Prostate gland (tissue), 2 donors: ENCODE results near the gene SGCA. TPM values are rescaled to one million over a fixed set of nuclear protein-coding genes. Genes with fewer than 3 reads are reported as not detected.

Experiments
- DNase-seq: peaks from one replicate; pipeline ENCODE4 v3.0.0-alpha.2; 2019; ENCODE audit warnings: low spot score
- H3K27ac ChIP-seq, 2 donors: fragments of 200-600 bp; sonication (generic); 2 replicates each; pipeline ENCODE4 v1.5.1; 2017 to 2019
- H3K27me3 ChIP-seq: fragments of 200-600 bp; sonication (generic); replicated peaks from 2 replicates; pipeline ENCODE4 v1.5.1; 2019; ENCODE audit not compliant: insufficient read depth
- H3K36me3 ChIP-seq, 2 donors: fragments of 200-600 bp; sonication (generic); 1 replicate in 1 of 2; 2 replicates in 1 of 2; pipeline versions ENCODE4 v1.5.1 to v1.8.1; 2017 to 2019
- H3K4me1 ChIP-seq: fragments of 200-600 bp; sonication (generic); replicated peaks from 2 replicates; pipeline ENCODE4 v1.5.1; 2019
- H3K4me3 ChIP-seq, 2 donors: fragments of 200-600 bp; sonication (generic); 2 replicates each; pipeline ENCODE4 v1.5.1; 2017 to 2019
- H3K9me3 ChIP-seq: fragments of 200-600 bp; sonication (generic); 2 replicates; pipeline ENCODE4 v1.5.1; 2017
- POLR2A ChIP-seq: fragments of 450-650 bp; IDR thresholded peaks from one replicate; pipeline ENCODE4 v1.6.1; 2016; ENCODE audit warnings: antibody characterized with exemption, mild to moderate bottlenecking
- POLR2AphosphoS5 ChIP-seq: sonication (generic); formaldehyde crosslinking; IDR thresholded peaks from one replicate; pipeline ENCODE4 v1.6.1; 2017; ENCODE audit warnings: antibody characterized with exemption
- WGBS: methylation state at CpG from one replicate; pipeline ENCODE4 v1.1.5; 2018; 5-methylcytosine and 5-hydroxymethylcytosine counted together
- intact Hi-C: fragments of 100-400 bp; cut with DNase I; formaldehyde crosslinking; loops from one replicate; pipeline ENCODE4 v1.14.2; 2022
- total RNA-seq, 2 donors: library from RNA; depleted of rRNA; stranded (reverse); fragments of >200 nt; gene quantifications; one replicate each; pipeline ENCODE4 v1.1.0, GENCODE V29; 2016
- TF ChIP-seq, protein P1 (sequence below), 4 experiments: fragments of 200-600 bp in 2 of 4; fragments of 450-650 bp in 2 of 4; sonication (generic) in 2 of 4; IDR thresholded peaks; 1 replicate in 3 of 4; 2 replicates in 1 of 4; pipeline ENCODE4 v1.5.1; 2016 to 2019; ENCODE audit warnings: antibody characterized with exemption in 4 of 4, mild to moderate bottlenecking in 2 of 4, moderate library complexity in 2 of 4

The SGCA gene
- total RNA-seq, 2 donors from 2014 or later, result 13.9 to 19.4 TPM

- intact Hi-C loops, result loop anchor here (5.0 kb wide), 1 partner anchor 89 kb away; no protein-coding TSS in a partner anchor
- no peaks in the 10 kb centered on the region for H3K27me3 ChIP-seq
- WGBS, result 54% methylated on average over 14 of the region's 14 CpGs
- TF ChIP-seq, protein P1, sequence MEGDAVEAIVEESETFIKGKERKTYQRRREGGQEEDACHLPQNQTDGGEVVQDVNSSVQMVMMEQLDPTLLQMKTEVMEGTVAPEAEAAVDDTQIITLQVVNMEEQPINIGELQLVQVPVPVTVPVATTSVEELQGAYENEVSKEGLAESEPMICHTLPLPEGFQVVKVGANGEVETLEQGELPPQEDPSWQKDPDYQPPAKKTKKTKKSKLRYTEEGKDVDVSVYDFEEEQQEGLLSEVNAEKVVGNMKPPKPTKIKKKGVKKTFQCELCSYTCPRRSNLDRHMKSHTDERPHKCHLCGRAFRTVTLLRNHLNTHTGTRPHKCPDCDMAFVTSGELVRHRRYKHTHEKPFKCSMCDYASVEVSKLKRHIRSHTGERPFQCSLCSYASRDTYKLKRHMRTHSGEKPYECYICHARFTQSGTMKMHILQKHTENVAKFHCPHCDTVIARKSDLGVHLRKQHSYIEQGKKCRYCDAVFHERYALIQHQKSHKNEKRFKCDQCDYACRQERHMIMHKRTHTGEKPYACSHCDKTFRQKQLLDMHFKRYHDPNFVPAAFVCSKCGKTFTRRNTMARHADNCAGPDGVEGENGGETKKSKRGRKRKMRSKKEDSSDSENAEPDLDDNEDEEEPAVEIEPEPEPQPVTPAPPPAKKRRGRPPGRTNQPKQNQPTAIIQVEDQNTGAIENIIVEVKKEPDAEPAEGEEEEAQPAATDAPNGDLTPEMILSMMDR (IDR thresholded peaks at IDR 0.05), result no peak
- TF ChIP-seq POLR2A, result no peak
- TF ChIP-seq POLR2AphosphoS5, result no peak
- no peaks in the 10 kb centered on the region for H3K9me3 ChIP-seq
- no peaks in the 10 kb centered on the region for H3K36me3 ChIP-seq
- DNase-seq, result no peak
- no peak overlapping the region for H3K27ac ChIP-seq
- H3K4me1 ChIP-seq, result no peaks in the 10 kb centered on the region
- H3K4me3 ChIP-seq, result no peak overlapping the region
Observed at GRCh38 chr17:50203086-50203485, 37.3 kb downstream of the SGCA start.

GRCh38 chr17:50203604-50204345, 38.0 kb downstream of the SGCA start:
- H3K4me1 ChIP-seq, result no peaks in the 10 kb centered on the region
- no peaks in the 10 kb centered on the region for H3K27me3 ChIP-seq
- TF ChIP-seq POLR2A (no peak), POLR2AphosphoS5 (no peak)
- TF ChIP-seq, protein P1 (IDR thresholded peaks at IDR 0.05), result no peak
- H3K27ac ChIP-seq, result no peak overlapping the region
- no peak overlapping the region for H3K4me3 ChIP-seq
- no peak for DNase-seq
- H3K36me3 ChIP-seq, result no peaks in the 10 kb centered on the region
- H3K9me3 ChIP-seq, result no peaks in the 10 kb centered on the region
- intact Hi-C loops, result loop anchor here (5.0 kb wide), 1 partner anchor 89 kb away; no protein-coding TSS in a partner anchor
- 71% methylated on average over 13 of the region's 13 CpGs for WGBS

GRCh38 chr17:50204431-50204830, 38.6 kb downstream of the SGCA start:
- H3K36me3 ChIP-seq, result no peaks in the 10 kb centered on the region
- no peak overlapping the region for H3K27ac ChIP-seq
- intact Hi-C loops, result loop anchor here (5.0 kb wide), 1 partner anchor 88 kb away; no protein-coding TSS in a partner anchor
- no peak for DNase-seq
- H3K9me3 ChIP-seq, result no peaks in the 10 kb centered on the region
- H3K4me1 ChIP-seq, result no peaks in the 10 kb centered on the region
- TF ChIP-seq POLR2AphosphoS5 (no peak), POLR2A (no peak)
- TF ChIP-seq, protein P1 (IDR thresholded peaks at IDR 0.05), result no peak
- no peak overlapping the region for H3K4me3 ChIP-seq
- 78% methylated on average over 3 of the region's 3 CpGs for WGBS
- no peaks in the 10 kb centered on the region for H3K27me3 ChIP-seq

DNA sequence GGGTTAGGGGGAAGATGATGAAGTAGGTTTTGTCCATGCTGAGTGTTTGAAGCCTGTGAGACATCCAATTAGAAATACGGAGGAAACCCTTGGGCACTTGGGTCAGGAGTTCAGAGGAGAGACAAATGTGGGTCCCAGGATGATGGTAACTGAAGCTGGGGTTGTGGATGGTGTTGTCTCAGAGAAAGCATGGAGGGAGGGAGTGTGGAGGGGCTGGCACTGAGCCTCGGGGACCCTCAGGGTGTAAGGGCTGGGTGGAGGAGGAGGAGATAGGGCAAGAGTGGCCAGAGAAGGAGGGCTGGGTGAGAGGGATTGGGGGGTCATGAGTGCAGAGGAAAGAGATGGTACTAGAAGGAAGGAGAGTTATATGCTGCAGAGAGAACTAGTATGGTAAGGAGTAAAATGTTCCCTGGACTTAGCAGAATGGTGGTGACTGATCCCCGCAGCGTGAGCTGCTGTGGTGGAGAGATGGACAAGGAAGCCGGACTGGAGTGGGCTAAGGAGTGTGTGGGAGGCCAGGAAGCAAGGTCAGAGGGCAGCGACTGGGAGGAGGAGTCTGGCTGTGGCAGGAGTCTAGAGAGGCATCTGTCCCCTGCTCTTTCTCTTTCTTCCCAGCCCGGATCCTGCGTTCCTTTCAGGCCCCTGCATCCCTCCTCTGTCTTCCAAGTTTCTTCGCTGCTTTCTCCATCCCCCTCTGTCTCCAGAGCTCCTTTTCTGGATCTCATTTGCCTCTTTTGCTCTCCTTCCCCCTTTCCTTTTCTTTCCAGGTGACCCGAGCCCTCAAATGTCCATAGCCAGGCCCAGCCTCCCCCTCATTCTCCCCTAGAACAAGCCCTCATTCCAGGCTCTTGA, 39.5 kb downstream of the SGCA start:
- Histone ChIP-seq H3K4me3 (no peak overlapping the region), H3K36me3 (no peaks in the 10 kb centered on the region), H3K9me3 (no peaks in the 10 kb centered on the region), H3K27me3 (no peaks in the 10 kb centered on the region), H3K27ac (peak overlapping the region; percentile 39 to 51), H3K4me1 (no peaks in the 10 kb centered on the region)
- no peak for DNase-seq
- intact Hi-C loops, result no loop called here
- 67% methylated on average over 10 of the region's 10 CpGs for WGBS
- TF ChIP-seq POLR2AphosphoS5 (no peak), POLR2A (no peak)
- TF ChIP-seq, protein P1 (IDR thresholded peaks at IDR 0.05), result no peak
